HFF-Myc (cell line): Measurements from ENCODE around the gene KRT2.

Experiments
- DNase-seq: peaks from one replicate; pipeline ENCODE4 v3.0.0-alpha.2; 2011; ENCODE audit warnings: low read depth; ENCODE audit errors: extremely low read depth
- H3K4me3 ChIP-seq: replicated peaks from 2 replicates; pipeline ENCODE4 v1.5.1; 2011; ENCODE audit warnings: low read depth, mild to moderate bottlenecking, control low read depth, low read length
- TF ChIP-seq, protein P1 (sequence below): IDR thresholded peaks from 2 replicates; pipeline ENCODE4 v1.5.1; 2012; ENCODE audit warnings: mild to moderate bottlenecking, low read depth, low read length, control low read depth; ENCODE audit errors: missing control alignments

The KRT2 gene

DNA sequence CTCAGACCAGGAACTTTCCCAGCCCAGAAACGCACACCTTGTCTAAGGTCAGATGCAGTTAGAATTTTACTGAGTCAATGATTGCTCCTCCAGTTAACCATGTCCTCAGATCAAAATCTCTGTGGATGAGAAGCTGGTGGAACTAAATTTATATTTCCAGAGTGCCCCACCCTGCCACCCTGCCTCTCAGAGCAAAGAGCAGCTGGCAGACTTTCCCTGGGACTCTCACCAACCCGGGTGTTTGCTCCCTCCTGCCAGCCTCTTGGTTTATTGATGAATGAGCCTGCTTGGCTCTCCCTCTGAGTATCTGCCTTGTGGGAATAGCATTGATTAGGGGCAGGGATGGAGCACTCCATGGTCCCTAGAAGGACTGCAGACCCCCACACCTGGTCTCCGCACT lies 34.1 kb upstream of the KRT2 start:
- TF ChIP-seq, protein P1, sequence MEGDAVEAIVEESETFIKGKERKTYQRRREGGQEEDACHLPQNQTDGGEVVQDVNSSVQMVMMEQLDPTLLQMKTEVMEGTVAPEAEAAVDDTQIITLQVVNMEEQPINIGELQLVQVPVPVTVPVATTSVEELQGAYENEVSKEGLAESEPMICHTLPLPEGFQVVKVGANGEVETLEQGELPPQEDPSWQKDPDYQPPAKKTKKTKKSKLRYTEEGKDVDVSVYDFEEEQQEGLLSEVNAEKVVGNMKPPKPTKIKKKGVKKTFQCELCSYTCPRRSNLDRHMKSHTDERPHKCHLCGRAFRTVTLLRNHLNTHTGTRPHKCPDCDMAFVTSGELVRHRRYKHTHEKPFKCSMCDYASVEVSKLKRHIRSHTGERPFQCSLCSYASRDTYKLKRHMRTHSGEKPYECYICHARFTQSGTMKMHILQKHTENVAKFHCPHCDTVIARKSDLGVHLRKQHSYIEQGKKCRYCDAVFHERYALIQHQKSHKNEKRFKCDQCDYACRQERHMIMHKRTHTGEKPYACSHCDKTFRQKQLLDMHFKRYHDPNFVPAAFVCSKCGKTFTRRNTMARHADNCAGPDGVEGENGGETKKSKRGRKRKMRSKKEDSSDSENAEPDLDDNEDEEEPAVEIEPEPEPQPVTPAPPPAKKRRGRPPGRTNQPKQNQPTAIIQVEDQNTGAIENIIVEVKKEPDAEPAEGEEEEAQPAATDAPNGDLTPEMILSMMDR = no peak
- no peak overlapping the region for H3K4me3 ChIP-seq
- no peak for DNase-seq

DNA sequence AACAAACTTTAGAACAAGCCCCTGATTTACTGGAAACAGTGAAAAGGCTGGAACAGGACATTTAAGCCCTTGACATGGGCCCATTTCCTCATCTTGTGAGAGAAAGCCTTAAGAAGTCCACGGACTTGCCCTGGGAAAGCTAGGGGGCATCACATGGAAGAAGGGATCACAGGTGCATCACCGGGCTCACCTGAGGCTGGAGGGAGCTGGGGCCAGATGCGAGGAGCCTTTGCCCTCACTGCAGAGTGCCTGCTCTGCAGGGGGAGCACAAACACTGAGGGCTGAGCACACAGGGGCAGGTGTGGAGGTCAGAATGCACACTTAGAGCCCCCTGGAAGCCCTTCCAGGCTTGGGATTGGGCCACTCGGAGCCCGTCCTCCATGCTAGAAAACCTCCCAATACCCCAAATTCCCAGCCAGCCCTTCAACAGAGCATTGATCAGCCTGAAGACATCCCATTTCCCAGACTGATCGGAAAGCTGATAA lies 33.4 kb upstream of the KRT2 start:
- no peak overlapping the region for H3K4me3 ChIP-seq
- DNase-seq = no peak
- TF ChIP-seq, protein P1 = no peak

DNA sequence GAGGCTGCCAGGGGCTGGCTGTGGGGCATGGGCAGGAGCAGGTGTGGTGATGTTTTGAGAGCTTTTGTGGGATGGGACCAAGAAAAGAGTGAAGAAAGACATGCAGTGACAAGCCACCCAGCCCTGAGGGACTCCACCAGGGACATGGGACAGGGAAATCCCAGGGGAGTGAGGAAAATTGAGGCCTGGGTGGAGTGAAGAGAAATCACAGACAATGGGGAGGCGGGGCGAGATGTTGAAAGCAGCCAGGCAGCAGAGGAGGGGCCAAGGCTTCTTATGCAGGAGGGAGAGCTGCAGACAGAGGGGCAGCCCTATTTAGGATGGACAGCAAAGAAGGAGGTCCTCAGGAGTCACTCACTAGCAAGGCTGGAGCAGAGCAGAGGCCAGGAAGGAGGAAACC lies 32.4 kb upstream of the KRT2 start:
- TF ChIP-seq, protein P1 = no peak
- H3K4me3 ChIP-seq = no peak overlapping the region
- no peak for DNase-seq

DNA sequence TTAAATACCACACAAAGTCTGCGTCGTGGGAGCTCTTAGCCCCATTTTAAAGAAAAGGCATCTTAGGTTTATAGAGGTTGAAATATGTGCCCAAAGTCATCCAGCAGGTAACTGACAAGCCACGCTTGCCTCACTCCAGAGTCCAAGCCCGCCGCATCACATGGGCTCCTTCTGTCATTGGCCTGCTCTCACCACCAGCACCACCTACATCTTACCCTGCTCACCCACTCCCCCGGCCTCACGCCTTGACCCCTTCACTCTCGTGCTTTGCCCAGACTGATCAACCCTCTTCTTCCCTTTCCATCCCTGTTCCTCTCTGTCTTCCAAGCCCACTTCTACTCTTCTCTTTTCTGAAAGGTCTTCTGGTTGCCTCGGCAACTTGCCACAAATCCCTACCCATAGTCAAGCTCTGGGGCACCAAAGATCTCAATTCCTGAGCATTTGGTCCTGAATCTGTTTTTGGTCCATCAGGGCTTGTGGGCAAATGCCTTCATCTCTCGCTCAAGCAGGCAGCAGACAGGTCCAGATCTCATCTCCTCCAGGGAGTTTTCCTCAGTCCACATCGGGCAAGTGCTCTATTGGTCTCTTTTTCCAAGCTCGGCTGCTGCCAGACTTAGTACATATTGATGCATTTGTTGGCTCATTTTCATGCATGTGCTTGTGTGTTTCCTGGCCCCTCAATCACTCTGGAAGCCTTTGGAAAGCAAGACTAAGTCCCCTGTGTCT lies 31.7 kb upstream of the KRT2 start:
- TF ChIP-seq, protein P1 = no peak
- H3K4me3 ChIP-seq = no peak overlapping the region

DNA sequence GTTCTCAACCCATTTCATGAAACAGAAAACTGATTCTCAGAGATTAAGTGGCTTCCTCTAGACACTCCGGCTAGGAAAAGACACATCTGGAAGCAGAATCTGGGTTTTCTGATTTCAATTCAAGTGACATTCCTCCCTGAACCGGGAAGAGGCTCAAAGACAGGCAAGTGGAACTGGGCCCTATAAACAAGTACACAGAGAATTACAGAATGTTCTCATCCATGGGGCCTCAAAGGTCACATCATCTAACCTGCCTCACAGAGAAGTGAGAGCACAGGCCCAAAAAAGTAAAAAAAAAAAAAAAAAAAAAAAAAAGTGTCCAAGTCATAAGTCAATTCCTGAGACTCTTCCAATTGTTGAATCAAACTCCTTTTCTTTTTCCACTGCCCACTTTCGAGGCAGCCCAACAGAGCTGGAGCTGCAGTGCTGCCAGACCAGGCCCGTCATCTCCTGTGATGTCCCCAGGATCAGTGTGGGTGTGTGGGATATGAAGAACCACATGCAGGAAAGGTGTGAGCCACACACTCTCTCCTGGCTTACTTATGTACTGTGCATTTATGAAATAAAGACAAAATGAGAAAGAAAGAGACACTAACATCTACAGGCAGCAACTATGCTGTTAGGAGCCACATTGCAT lies 31.0 kb upstream of the KRT2 start:
- no peak for DNase-seq
- TF ChIP-seq, protein P1 = no peak
- no peak overlapping the region for H3K4me3 ChIP-seq

More for the DNA sequence above, 31.7 kb upstream of the KRT2 start:
- DNase-seq = no peak

DNA sequence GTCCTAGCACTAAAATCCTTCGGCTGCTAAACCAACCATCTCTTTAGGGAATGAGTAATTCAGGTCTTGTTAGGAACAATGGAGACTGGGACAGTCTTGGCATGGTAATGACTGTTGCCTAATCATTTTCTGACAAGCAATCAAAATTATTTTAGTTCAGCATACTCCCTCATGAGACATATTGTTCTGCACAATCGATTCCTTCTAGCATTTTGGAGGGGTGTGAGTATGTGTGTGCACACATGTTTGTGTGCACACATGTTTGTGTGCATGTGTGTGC lies 30.3 kb upstream of the KRT2 start:
- TF ChIP-seq, protein P1 = no peak
- H3K4me3 ChIP-seq = no peak overlapping the region
- no peak for DNase-seq
